HG03064 (cell line): ENCODE measurements around the gene PDE2A.

Experiments
- ATAC-seq: cut with Tn5 transposase; IDR thresholded peaks from one replicate; pipeline ENCODE4 v1.9.1; 2021; ENCODE audit warnings: low read depth; ENCODE audit not compliant: unreplicated experiment

PDE2A gene

GRCh38 chr11:72641522-72642042, 32.6 kb downstream of the PDE2A start:
- ATAC-seq, result no peak

GRCh38 chr11:72639502-72640375, 34.5 kb downstream of the PDE2A start:
- no peak for ATAC-seq

- no peak for ATAC-seq
These were observed 36.3 kb downstream of the PDE2A start for GRCh38 chr11:72637926-72638325.

- ATAC-seq, result no peak
These were observed 37.0 kb downstream of the PDE2A start for GRCh38 chr11:72637198-72637597.

- ATAC-seq, result no peak
These were observed 37.8 kb downstream of the PDE2A start for GRCh38 chr11:72636376-72636775.

- ATAC-seq, result no peak
These were observed 38.3 kb downstream of the PDE2A start for GRCh38 chr11:72635933-72636332.

- ATAC-seq, result no peak
These were observed 38.8 kb downstream of the PDE2A start for GRCh38 chr11:72635309-72635915.

- ATAC-seq, result no peak
These were observed 39.6 kb downstream of the PDE2A start for GRCh38 chr11:72634472-72635095.

GRCh38 chr11:72634016-72634415, 40.2 kb downstream of the PDE2A start:
- no peak for ATAC-seq

- no peak for ATAC-seq
These were observed 41.2 kb downstream of the PDE2A start for GRCh38 chr11:72633068-72633467.

- ATAC-seq, result no peak
These were observed 42.2 kb downstream of the PDE2A start for GRCh38 chr11:72631806-72632731.

GRCh38 chr11:72630104-72630852, 43.9 kb downstream of the PDE2A start:
- ATAC-seq, result no peak

GRCh38 chr11:72629266-72629665, 45.0 kb downstream of the PDE2A start:
- ATAC-seq, result no peak

- no peak for ATAC-seq
These were observed 46.5 kb downstream of the PDE2A start for GRCh38 chr11:72627594-72628281.

- ATAC-seq, result no peak
These were observed 47.7 kb downstream of the PDE2A start for GRCh38 chr11:72626414-72626936.

- no peak for ATAC-seq
These were observed 48.4 kb downstream of the PDE2A start for GRCh38 chr11:72625691-72626413.

GRCh38 chr11:72624496-72625201, 49.6 kb downstream of the PDE2A start:
- no peak for ATAC-seq

GRCh38 chr11:72623052-72623451, 51.2 kb downstream of the PDE2A start:
- no peak for ATAC-seq
